GM18867 (cell line): Measurements from ENCODE around the gene EGLN1.
A peak's percentile ranks its signal among the peaks of the same experiment; 100 is the strongest.

Experiments used
- ATAC-seq: cut with Tn5 transposase; IDR thresholded peaks from one replicate; pipeline ENCODE4 v1.9.1; 2021; ENCODE audit warnings: mild to moderate bottlenecking, moderate library complexity; ENCODE audit not compliant: unreplicated experiment

EGLN1 gene

DNA sequence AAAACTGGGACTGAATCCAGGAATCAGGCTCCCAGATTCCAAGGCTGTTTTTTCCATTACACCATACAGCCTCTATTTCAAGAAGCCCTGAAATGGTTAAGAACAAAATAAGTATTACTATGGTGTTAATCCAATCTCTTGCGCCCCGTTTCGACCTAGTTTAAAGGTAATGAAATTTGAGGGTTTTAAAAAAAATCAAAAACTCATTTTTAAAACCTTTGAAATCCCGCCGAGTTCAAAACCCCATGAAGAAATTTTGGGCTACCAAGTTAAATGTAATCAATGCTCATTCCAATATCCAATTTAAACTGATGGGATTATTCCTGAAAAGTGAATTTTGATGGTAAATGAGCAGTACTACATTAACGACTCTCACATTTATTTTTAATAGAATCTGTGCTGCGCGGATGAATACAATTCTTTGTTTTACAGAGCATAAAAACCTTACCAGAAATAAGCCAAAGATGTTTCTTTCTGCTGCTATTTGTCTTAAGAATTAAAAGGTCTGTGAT, 767 bp upstream of the EGLN1 start:
- ATAC-seq: no peak

DNA sequence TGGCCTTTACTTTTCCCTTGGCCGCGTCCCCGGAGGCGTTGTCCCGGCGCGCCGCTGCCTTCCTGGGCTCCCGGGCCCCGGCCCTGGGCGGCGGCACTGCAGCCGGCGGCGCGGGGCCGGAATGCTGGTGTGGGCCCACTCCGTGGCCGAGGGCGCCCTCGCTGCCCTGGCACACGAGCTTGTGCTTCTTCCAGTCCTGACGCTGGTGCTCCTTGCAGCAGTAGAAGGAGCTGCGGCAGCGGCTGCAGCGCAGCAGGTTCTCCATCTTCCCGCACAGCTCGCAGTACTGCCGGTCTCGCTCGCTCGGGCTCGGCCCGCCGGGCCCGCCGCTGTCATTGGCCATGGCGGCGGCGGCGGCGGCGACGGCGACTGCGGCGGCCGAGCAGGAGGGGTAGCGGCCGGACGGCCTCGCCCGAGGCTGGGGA, 529 bp downstream of the EGLN1 start:
- peak; percentile 37 for ATAC-seq

DNA sequence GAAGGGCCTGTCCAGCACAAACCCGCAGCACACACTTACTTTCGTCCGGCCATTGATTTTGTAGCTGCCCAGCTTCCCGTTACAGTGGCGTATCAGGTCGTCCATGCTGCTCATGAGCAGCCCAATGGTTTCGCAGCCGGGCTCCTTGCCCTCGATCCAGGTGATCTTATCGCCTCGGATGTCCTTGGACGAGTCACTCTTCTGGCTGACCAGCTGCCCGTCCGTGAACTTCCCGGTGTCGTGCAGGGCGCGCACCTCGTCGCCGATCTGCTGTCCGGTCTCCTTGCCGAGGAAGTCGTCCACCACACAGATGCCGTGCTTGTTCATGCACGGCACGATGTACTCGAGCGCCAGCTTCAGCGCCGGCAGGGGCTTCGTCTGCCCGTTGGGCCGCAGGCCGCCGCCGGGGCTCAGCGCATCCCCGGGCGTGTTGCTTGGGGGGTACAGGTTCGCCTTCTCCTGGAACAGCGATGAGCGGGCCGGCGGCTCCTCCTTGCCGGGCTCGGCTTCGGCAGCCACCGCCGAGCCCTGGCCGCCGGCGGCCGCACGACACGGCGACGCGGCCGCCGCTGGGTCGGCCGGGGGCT, 1.0 kb downstream of the EGLN1 start:
- peak; percentile 10 for ATAC-seq

DNA sequence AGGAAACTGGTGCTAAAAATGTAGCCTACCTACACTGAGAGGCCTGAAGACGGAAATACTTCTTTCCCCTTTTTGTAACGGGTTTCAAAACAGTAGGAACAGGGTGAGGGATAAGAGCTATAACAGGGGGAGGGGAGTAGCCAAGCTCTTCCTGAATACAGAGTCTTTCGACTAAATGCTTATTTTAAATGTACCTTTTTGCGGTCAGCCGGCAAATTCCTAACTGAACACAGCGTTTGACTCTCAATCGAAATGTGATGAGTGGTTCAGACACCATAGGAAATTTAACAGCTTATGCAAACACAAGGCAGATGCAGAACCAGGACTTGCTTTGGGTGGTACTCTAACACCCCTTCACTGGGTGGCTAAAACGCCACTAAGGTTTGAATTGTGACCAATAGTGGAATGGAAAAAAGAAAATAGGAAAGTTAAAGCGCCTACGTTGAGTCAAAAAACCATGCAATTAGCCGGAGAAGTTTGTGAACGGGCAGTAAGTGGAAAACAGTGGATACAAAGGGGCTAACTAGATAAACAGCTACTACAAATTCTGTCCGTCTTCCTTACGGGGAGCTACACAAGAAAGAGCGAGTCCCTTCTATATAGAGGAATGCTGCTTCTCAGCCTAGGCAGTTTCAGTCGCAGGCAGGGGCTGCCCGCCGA, 1.7 kb downstream of the EGLN1 start:
- ATAC-seq: no peak

DNA sequence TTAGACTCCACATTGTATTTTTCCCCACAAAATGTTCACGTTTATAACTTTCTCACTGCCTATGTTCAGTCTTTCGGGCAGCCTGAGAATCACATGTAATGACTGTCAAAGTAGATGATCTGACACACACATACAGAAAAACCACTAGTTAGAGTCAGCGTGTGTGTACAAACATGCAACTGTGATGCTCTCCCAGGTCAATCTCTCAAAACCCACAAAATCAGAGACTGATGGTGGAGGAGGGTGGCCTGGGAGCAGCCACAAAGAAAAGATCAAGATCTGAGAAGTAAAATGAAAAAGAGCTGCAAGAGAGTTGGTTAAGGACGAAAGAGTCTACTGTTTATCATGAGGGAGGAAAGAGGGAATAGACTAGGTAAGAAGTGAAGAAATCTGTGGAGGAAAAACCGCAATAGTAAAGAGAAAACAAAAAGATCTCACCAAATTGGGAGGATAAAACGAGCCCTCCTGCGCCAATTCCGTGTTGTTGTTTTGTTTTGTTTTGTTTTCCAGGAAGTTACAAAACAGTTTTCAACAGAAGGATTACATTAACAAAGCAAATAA, 2.3 kb downstream of the EGLN1 start:
- ATAC-seq: no peak

DNA sequence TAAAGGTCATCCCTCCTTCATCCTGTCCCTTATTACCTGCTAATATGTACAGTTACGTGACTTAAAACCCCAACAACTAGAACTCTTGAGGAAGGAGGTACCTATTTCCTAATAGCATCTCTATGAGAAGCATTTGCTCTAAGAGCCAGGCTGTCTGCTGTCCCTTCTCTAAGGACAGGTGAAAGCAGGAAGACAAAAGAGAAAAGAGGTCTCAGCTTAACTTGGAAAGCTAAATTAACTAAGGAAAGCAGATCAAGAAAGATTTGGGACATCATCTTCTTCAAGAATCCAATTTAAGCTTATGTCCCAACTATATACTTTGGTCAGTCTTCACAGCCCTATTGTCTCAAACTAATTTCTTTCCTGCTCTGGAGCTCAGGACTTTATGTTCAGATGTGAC, 2.9 kb downstream of the EGLN1 start:
- no peak for ATAC-seq

DNA sequence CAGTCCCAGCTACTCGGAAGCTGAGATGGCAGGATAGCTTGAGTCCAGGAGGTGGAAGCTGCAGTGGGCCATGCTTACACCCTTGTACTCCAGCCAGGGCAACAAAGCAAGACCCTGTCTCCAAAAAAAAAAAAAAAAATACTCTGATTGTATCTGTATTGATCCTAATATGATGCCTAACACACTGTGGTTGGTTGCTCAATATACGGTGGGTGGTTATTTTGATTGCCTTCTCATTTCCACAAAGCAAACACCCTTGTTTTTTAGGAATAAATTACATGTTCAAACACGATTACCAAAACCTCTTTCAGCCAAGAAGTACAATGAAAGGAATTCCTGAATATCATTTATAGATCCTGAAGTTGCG, 3.4 kb downstream of the EGLN1 start:
- ATAC-seq: no peak

DNA sequence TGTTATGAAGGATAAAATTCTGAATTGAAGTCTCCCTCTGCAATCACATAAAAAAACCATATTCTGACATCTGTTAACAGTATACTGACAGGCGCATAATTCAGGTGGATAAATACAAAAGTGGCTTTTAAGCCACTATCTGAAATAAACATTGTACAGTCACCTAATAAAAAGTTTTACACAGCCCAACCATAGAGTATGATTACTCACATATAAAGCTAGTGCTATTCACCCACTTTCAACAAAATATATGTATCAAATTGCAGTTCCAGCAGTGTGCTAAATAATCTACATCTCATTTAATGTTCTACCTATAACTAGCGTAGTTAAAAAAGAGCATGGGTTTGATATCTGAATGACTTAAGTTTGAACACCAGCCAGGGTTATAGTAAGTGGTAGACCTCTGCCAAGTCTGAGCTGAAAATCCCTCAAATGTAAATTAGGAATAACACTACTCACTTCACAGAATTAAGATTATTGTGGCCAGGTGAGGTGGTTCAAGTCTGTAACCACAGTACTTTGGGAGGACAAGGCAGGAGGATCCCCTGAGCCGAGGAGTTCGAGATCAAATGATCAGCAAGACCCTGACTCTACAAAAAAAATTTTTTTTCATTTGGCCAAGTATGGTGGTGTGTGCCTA, 3.9 kb downstream of the EGLN1 start:
- ATAC-seq: no peak

DNA sequence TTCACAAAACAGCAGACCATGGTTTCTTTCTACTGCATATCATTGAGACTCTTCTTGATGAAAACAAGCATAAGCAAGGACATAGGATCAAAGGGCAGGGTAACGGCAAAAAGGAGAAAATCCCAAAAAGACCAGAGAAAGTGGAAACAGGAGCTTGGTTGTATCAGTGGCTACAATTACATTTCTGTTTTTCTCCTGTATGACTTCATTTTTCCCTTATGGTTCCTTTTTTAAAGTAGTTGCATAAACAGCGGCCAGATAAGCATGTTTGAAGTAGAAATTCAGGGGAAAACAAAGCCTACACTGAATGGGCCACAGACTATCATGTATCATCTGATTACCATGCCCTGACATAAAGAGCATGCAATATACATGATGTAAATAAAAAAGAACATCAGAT, 4.6 kb downstream of the EGLN1 start:
- no peak for ATAC-seq

DNA sequence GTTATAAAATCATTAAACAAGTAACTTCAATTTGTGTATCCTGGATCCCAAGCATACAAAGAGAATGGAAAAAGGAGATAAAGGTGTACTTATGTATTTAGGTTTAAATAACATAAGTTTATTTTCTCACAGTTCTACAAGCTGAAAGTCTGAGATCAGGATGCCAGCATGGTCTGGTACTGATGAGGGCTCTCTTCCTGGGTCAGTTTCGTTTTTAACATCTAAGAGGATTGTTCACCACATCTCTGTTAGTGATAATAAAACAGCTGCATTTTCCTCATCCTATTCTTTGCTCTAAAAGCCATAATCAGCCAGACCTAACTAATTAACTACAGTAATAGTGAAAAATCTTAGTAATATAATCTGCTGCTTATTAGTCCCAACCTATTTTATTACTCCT, 5.2 kb downstream of the EGLN1 start:
- no peak for ATAC-seq

DNA sequence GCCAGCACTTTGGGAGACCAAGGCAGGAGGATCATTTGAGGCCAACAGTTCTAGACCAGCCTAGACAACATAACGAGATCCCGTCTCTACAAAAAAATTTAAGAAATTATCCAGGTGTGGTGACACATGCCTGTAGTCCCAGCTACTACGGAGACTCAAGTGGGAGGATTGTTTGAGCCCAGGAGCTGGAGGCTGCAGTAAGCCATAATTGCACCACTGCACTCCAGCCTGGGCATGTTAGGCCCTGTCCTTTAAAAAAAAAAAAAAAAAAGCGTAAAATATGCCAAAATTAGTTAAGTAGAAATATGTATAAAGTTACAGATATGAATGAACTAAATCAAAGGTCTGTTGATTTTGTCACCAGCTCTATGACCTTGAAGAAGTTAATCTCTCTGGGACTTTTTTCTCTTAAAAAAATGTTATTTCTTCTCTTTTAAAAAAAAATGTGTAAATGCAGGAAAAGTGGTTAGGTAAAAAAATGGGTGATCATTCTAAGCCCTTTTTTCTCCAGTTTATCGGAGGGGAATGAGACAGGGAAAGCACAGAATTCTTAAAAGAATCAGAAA, 7.0 kb downstream of the EGLN1 start:
- ATAC-seq: no peak

DNA sequence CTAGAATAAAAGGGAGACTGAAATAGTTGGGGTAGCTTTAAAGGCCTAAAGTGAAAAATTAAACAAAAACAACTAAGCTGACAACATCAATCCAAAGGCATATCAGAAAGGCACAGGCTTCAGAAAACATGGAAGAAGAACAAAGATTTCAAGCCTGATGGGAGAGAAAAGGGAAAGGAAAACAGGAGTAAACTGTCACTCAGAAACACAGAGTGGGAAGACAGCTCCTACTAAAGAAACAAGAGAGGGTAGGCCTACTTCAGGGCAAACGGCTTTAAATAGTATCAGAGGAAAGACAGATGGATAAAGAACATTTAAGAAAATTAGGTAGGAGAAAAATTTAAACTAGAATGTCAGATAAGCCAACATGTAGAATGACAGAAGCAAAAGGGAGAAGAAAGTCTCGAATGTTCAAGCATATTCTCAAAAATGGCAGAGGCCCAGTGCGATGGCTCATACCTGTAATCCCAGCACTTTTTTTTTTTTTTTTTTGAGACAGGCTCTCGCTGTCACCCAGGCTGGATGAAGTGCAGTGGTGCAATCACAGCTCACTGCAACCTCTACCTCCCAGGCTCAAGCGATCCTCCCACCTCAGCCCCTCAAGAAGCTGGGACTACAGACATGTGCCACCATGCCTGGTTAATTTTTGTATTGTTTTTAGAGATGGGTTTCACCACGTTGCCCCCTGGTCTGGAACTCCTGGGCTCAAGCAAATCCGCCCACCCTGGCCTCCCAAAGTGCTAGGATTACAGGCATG, 7.6 kb downstream of the EGLN1 start:
- no peak for ATAC-seq

DNA sequence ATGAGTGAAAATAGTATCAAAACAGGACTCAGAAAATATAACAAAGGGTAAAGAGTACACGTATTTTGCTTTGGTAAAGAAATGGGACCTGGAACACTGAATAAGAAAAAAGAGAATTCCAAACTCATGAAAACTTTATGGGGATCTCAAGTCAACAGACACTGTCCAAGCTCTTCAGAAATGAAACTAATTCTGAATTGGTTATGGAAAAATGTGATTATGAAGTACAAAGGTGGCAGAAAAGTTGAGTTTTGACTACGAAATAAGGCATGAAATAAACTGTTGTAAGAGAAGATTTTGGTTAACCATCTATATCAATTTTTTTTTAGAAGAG, 8.4 kb downstream of the EGLN1 start:
- no peak for ATAC-seq

DNA sequence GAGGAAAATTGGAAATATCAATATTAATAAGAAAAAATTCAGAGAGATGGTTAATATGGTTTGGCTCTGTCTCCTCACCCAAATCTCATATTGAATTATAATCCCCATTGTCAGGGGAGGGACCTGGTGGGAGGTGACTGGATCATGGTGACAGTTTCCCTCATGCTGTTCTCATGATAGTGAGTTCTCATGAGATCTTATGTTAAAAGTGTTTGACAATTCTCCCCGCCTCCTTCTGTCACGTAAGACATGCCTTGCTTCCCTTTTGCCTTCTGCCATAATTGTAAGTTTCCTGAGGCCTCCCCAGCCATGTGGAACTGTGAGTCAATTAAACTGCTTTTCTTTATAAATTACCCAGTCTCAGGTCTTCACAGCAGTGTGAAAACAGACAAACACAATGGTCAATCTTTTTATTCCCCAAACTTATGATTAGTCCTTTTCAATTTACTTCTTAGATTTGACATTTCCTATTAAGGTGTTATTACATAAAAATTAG, 11.0 kb downstream of the EGLN1 start:
- ATAC-seq: no peak

DNA sequence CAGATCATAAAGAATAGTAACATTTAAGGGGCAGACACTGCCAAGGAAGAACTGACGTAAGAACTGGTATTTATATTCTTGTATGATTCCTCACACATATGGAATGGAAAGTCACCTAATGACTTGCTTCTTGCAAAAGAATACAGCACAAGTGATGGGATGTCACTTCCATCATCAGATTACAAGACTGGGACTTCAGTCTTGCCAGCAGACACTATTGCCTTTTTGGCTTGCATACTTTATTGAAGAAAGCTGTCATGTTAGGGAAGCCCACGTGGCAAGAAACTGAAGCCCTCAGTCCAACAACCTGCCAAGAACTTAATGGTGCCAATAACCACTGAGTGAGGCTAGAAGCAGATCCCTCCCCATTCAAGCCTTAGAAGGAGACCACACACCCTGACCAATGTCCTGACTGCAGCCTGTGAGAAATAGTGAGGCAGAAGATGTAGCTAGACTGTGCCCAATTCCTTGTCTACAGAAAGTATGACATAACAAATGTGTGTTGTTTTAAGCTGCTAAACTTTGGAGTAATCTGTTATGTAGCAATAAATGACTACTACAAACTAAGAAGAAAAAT, 12.0 kb downstream of the EGLN1 start:
- ATAC-seq: no peak

DNA sequence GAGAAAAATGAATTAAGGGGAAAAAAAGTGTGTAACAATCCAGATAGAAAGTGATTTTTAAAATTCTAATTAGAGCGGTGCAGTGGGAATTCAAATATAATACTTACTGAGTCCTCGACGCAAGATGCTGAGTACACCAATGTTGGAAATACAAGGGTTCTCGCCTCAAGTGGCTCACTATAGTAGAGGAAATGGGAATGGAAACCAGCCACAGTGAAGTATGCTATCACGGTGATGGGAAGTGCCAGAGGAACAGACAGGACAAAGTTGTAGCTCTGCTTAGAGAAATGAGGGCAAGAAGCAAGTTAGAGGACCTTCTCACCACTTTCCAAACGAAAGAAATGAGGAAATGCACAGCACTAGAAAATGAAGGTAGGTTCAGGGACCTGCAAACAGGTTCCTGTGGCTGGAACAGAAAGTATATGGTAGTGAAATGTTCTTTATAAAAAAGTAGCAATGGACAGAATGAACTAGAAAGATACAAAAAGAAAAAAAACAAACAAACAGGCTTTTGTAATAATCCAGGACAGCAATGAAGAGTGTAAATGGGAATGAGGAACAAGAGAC, 13.5 kb downstream of the EGLN1 start:
- ATAC-seq: no peak

DNA sequence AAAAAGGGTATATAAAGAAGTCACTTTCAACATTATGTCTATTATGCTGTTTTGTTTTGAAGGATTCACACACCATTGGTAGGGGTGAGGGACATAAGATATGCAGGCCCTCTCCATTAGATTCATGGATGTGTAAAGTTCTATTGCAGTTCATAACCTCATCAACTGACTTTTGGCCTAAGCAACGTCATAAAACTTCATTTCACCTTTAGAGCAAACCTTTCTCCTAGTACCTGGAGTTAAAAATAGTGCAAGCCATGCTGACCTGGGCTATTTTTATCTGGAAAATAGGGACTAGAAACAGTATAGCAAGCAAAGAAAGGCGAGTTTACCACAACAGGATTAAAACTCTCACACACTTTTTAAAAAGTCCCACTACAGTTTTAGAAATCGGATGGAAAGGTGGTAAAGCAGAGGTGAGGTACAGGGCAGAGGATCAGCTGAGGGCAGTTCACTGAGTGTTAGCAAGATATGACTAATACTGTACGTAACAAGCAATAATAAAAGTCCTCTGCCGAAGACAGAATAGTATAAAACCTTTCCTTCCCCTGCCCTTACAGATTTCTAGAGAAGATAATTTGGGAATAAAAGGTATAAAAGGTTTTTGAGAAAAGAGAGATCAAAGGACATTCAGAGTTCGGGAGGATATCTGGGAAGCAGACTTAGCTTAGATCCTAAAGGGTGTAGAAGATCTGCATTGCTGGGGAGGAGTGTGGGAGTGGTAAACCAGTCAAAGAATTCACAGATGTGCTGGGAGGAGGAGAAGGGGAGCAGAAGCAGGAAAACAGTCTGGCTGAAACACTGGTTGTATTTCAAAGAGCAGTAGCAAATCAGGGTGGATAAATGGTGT, 14.3 kb downstream of the EGLN1 start:
- peak; percentile 83 for ATAC-seq

DNA sequence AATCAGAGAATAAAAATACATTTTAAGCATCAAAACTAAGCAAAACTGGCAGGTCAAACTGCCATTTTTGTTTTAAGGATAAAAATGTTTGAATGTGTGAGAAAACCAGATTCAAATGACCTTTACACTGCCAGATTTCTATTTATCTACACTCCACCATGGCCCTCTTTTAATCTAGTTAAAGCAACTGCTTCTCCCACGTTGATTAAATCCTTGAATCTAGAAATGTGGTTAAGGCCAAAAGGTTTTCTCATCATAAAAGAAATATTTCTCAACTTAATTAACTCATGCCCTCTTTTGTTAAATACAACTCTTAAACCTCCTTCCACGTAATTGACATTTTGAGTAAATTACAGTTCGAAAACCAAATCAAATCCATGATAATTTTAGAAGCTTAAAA, 15.0 kb downstream of the EGLN1 start:
- ATAC-seq: no peak

DNA sequence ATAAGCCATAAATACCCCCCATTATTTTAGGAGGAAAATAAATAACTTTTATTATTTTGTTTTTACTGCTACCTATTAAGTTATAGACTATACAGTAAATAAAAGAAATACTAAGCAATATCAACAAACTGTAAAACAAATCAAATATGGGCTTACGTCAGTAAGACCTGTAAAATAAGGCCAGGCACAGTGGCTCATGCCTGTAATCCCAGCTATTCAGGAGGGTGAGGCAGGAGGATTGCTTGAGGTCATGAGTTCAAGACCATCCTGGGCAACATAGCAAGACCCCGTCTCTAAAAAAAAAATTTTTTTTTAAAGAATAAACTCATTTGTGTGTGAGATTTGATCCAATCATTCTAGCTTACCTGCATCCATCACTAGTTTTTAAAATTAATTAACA, 17.8 kb downstream of the EGLN1 start:
- ATAC-seq: no peak
